HG02973 (cell line): Measurements from ENCODE around the gene JADE1.

ENCODE experiments used
- ATAC-seq: cut with Tn5 transposase; IDR thresholded peaks from one replicate; pipeline ENCODE4 v1.9.1; 2021; ENCODE audit warnings: moderate library complexity; ENCODE audit not compliant: unreplicated experiment

JADE1 gene

DNA sequence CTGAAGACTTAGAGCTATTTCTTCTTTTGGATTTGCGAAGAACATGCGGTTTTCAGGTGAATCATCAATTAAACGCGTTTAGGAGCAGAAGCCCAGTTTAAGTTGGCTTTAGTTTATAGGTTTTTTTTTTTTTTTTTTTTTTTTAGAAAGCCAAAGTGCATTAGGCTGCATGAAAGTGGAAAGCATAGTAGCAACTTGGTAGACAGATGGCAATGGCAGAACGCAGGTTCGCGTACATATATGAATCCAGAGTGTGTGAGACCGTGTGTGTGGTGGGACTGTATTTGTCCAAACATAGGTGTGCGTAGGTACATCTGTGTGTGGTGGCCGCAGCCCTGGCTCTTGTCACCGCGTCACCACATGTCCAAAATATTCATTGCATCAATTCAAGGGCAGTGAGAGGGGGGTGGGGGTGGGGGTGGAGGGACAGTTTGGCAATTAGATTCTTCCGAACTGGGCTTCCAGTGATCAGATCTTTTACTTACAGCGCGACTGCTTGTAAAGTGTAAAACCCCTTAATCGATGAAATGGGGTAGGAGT, 901 bp downstream of the JADE1 start:
- ATAC-seq, result no peak

DNA sequence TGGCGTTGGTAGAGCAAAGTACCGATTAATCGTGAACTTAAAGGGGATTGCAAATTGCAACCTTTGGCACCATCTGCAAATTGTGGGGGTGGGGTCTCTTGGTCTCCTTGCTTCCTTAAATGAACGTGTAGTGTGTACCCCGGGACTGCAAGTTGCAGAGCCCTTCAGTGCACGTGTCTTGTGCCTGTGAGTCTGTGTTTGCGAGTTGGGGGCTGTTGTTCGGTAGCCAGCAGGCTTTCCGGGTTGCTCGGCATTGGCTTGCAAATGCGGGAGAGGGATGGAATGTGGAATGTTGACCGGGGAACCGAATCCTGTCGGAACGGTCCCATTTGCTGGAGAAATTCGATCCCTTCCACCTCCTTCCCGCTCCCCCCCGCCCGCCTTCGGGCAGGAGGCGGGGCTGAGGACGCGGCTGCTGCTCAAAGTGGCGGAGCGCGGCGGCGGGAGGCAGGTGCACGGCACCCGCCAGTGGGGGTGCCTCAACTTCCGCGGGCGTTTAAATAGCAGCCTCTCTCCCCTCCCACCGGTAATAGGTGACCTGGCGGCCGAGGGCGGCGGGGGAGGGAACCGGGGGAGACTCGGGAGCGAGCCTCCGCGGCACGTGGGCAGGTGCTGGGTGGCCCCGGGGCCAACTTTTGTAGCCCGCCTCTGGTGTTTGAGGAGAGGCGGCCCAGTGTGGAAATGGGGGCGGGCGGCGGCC, 1.5 kb downstream of the JADE1 start:
- ATAC-seq, result peak; percentile 44

DNA sequence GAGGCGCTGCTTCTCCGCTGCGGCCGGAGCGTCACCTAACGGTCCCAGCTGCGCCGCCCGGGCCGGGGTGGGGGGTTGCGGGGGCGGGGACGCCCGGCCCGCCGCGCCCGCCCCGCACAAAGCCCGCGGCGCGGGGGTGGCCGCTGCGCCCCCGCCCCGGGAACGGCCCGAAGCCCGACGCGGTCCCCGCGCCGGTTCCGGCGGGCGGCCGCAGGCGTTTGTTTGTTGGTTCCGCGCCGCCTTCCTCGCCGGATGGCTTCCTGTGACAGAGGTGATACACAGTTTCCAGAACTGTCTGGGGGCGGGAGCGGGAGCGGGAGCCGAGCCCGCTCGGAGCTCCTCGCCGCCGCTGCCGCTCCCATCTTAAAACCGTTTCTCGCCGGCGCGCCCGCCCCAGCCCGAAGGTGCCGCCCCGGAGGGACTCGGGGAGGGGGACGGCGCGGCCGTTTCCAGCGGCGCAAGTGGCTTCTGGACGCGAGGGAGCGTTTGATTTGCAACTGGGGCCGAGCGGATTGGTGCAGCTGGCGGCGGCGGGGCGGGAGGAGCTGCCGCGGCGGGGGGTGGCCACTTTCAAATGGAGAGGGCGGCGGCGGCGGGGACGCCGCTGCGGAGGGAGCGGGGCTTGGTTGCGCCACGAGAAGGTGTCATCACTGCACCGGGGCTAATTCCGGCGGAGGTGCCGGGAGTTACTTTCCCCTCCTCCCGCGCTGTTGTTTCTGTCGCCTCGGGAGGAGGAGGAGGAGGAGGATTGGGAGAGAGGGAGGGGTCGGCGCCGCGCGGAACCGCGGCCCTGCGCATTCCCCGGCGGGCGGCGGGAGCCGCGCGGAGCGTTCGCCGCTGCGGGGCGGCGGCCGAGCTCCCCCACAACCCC, 2.3 kb downstream of the JADE1 start:
- ATAC-seq, result peak; percentile 40

DNA sequence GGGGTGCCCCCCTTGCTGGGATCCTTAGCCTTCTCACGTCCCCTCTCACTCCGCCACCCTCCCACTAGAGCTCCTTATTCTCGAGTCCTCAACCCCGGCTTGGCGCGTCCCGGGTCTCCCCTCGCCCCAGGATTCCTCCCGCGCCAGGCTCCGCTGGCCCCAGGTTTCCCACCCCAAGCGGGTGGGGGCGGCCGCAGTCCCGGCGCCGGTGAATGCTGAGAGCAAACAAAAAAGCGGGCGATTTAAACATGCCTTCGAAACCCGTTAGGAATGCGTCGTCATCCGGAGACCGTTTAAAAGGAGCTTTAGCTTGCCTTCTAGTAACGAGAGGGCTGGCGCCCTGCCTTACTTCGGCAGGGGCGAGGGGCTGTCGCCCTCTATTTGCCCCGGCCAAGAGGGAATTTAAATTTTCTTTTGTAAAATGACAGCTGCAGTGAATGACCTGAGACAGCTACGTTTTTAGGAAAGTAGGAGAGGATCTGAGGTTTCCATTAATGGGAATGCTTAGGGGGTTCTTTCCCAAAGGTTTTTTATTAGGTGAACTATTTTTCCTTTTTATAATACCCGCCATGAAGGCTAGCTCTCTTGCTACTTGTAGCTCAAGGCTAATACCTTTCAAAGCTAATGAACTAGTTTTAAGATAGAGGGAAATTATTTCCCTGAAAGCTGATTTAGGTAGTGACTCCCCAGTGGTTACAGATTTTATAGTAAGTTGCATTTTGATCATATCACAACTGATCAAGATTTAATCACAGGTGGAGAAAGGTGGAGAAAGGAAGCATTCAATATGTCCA, 3.1 kb downstream of the JADE1 start:
- peak; percentile 1 for ATAC-seq

DNA sequence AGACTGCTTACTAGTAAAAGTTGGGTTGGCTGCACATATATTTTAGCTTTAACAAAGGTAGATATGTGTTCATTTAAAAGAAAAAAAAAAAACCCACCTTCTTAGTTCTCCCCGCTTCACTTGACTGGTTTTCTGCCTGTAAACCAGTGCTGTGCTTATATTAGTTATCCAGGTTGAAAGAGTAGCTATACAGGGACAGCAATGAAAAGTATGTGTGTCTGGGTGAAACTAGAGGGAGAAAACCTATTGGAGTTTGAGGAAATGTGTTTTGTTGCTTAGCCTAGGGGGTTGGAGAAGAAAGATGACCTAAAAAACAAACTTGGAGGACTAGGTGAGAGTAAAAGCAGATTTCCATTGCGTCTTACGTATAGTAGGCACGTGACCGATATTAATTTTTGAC, 4.5 kb downstream of the JADE1 start:
- no peak for ATAC-seq

DNA sequence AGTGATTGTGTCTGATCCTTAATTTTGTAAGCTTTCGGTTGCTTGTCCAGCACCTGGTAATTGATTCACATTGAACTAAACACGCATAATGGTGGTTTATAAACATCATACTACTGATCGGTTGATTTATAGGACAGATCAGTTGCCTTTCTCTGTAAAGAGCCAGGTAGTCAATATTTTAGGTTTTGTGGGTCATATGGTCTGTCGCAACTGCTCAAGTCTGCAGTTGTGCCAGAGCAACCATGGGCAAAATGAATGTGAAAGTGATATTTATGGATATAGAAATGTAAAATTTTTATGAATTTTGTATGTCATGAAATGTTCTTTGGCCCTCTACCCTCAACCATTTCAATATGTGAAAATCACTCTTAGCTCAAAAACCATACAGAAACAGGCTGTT, 8.9 kb downstream of the JADE1 start:
- no peak for ATAC-seq

DNA sequence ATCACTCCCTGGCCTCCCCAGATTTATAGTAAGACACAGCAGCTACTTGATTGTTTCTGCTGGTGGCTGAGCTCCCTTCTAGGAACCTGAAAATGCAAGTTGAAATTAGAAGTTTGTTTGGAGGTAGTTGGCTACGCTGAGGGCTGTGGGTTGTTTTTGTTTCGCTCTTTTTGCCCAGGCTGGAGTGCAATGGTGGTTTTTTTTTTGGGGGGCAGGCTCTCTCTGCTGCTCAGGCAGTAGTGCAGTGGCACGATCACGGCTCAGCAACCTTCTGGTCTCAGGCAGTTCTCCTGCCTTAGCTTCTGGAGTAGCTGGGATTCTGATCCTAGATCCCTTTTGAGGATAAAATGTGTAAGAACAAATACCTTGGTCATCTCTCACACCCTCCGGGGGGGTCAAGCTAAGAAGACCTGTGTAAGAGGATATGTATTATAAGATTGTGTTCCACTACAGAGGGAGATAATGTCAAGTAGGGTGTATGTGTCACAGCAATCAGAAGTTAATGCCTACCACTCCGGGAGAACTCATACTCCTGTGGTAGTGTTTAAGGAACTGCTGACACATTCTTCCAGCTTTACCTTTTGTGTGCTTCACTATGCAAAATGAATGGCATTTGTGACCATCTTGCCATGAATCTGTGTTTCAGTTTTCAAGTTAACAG, 9.7 kb downstream of the JADE1 start:
- no peak for ATAC-seq

DNA sequence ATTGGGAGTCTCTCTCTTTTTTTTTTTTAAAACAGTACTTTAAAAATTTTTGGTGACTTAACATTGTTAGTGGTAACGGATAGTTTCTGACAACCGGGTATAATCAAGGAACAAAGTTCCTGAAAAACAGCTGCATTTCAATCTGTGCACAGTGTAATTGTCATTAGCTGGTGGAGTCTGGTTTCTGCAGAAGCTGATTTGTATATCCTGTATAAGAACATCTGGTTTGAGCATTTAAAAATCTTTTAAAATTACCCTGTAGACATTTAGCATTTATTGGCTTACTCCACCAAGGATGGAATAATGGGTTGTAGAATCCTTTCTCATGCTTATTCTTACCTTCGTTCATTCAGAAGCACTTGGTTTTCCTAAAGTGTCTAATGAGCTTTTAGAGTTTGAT, 11.2 kb downstream of the JADE1 start:
- no peak for ATAC-seq

DNA sequence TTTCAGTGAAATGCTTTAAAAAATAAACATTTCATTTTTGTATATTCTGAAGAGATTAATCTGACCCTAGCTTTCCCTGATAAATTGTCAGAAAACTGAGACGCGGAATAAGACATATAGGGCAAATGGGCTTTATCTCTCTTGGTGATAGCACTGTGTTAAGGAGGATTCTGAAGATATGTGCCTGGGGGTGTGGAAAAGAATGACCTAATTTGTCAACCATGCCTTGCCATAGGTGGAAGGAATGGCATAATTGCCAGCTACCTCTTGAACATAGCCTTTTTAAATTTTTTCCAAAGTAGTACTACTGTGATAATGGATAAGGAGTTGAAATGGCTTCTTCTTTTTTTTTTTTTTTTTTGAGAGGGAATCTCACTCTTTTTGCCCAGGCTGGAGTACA, 11.7 kb downstream of the JADE1 start:
- no peak for ATAC-seq

DNA sequence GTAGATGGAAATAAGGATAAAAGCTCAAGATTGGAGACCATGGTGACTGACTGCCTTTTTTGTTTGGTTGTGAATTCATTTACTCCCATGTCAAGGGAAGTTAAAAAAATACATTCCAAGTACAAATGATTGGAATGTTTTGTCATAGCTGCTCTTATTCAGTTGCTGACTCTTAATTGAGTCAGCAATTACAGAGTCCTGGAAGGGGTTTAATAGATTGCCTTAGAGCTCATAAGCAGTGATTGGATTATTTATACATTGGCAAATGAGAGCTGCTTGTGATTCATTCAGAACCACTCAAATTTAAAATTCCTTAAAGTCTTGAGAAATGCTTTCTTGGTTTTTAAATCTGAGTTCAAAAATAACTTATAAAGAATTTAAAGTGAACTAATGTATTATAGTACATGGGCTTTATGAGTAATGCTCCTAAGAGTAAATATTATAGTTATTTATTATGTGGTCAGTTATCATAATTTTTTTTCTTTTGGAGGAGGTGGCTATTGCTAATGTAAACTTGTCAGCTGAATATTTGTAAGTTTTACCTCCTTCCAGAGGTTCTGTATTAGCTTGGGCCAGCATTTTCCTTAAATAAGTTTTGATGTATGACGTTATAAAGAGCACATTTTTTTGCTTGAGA, 13.6 kb downstream of the JADE1 start:
- no peak for ATAC-seq

DNA sequence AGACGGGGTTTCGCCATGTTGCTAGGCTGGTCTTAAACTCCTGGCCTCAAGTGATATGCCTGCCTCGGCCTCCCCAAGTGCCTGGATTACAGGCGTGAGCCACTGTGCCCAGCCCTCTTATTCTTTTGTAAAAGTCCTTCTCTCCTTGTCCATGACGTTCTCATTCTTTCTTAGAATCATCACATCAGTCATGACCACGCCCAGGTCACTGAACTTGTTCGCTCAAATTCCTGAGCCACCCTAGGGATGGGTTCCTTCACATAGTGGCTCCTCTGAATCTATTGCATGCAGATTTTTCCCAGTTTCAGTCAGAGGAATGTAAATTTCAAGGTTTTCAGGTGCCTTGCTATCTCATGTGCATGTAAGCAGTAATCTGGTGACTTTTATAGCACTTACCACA, 15.7 kb downstream of the JADE1 start:
- ATAC-seq, result no peak

DNA sequence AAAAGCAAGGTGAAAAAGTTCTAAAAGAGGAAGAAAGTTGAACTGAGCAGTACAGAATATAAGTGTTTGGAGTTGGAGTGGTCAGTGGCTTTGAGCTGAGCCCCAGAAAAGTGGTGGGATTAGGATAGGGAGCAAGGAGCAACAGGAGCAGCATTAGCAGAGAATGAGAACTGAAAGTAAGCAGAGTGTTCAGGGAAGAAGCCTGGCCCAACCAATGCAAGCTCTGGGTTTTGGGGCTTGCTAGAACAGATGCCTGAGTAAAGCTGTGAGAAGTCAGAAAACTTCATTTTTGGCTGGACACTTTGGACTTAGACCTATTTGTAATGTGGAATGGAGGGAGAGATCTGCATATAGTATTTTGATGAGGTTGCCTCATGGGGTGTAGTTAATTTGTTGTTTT, 17.8 kb downstream of the JADE1 start:
- ATAC-seq, result peak; percentile 42

DNA sequence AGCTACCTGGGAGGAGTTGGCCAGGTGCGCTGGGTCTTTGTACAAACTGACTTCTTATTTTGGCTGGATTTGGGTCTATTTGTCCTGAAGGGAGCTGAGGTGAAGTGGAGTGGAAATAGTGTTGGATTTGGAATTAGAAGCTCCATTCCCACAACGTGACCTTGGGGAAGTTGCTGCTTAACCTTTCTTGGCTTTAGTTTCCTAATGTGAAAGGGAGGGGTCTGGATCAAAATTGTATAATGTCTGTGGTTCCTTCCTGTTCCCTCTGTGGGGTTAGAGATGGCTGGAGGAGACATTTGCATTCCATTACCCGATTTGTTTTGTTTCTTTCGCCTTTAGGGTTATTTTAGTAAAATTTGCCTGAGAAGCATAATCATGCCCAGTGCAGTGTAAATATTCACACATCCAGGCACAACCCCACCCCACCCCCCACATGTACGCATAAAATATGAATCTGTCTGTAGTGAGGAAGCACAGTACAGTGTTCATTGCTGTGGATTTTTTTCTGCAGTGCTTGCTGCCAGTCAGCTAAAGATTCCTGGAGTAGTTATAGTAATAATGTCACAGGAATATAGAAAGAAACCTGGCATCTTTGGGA, 21.5 kb downstream of the JADE1 start:
- ATAC-seq, result no peak

DNA sequence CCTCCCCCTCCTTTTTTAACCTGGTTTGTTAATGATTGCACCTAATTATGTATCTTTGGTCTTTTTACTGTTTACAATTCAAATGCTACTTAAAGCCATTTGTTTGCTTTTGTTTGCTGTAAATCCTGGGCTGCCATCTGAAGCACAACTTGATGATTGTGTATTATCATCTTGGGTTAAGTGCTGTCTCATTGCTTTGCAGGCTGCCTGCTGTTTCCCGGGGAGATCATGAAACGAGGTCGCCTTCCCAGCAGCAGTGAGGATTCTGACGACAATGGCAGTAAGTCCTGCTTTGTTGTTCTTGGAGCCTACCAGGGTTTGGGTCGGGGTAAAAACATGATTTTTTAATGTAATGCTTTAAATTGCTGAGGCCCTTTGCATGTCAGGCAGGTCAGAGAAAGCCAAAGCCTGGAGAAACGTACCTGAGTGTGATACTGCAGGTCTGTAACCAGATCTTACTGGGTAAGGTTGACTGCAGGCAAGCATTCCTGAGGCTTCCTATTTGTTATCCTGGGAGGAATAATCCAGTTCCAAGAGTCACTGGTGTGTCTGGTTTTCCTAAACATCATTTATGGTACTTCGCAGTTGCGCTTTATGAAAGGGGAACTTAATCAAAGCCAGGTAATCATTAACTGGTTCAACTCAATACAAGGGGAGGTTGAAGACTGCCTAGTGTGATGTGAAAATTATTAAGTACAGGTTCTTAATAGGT, 22.2 kb downstream of the JADE1 start:
- ATAC-seq, result no peak

DNA sequence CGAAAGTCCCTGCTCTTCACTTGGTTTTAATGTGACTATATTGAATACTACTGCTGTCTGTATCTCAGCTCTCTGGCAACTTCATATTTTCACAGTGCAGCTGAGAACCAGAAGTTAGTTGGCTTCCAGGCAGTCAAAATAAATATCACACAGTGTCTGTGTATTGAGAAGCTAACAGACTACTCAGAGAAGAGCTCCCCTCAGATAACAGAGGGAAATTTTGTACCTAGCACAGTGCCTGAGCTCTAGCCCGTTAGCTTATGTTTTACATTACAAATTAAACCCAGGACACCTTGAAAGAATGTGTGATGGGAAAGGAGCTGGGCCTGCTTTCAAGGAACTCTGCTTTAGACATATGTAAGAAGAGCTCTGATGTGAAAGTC, 22.7 kb downstream of the JADE1 start:
- no peak for ATAC-seq

DNA sequence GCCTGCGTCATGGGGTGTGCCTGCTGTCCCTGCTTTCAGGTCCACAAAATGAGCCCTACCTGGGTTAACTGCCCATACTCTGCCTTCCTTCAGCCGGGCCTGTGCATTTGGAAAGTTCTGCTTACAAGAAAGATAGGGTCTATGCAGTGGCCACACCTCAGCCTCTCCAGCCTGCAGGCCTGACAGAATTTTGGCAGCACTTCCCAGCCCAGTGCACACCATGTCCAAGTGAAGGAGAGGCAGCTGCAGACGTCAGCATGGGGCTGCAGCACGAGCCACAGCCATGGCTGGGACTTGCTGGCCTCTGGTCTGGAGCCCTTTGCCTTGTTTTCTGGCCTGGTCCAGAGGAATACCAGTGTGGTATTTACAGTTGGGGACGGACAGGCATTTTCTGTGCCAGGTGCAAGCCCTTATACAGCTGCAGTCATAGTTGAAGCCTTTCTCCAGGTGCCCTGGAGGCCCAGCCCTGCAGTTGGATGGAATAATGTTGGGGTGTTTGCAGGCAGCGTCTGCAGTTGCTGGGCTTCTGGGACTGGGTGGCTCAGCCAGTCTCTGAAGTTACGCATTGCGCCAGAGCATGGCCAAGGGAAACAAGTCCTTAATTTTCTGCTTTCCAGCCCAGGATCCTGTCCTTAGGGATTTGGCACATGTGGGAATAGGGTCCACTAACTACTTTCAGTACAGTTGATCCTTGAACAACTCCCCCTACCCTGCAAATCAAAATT, 26.2 kb downstream of the JADE1 start:
- no peak for ATAC-seq

DNA sequence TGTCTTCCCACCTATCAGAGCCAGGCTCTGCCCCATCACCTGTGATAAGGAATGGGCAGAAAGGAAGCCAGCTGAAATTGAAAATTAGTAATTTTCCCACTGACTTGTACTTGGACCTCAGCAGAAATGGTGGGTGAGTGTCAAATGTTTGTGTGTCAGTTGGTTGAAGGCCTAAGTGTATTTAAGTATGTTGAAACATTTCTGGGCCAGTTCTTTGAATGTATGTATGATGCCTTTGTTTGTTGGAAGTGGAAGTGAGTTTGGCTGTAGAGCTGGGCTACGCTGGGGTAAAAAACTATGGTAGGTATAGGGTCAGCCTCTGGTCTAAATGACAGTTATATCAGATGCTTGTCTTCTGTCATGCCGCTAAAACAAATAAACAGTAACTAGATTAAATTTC, 27.7 kb downstream of the JADE1 start:
- no peak for ATAC-seq

DNA sequence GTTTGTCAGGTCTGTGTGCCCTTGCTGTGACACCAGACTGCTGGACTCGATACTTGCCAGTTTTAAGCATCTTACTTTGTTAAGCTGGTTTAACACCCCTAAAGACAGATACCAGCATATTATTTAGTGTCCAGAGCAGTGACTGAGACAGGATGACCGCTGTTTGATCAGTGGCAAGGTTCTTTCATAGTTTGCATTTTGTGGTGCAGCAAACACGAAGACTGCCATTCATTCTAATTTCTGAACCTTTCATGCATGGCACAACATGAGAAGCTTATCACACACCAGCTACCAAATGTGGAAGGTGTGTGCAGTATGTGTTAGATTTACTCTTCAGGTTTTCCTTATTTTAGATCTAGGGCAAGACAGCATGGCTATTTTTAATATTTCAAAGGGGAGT, 28.2 kb downstream of the JADE1 start:
- no peak for ATAC-seq
